HCT116 (cell line): ENCODE data around the gene OBSCN.

ENCODE experiments used
- POLR2AphosphoS5 ChIP-seq: IDR thresholded peaks from 2 replicates; pipeline ENCODE4 v1.6.1; 2011; ENCODE audit warnings: mild to moderate bottlenecking, low read depth, low read length, moderate library complexity
- TF ChIP-seq, protein P1 (sequence below): IDR thresholded peaks from 2 replicates; pipeline ENCODE4 v1.6.1; 2012; ENCODE audit warnings: low read depth
- TF ChIP-seq, protein P2 (sequence below), 3 experiments: fragments of 200-600 bp in 1 of 3; sonication (generic) in 1 of 3; IDR thresholded peaks in 2 of 3; conservative IDR thresholded peaks in 1 of 3; 2 replicates each; pipeline ENCODE4 v1.5.1; 2012 to 2017; ENCODE audit warnings: low read depth in 2 of 3, low read length in 2 of 3, antibody characterized with exemption in 1 of 3, borderline replicate concordance in 1 of 3, control low read depth in 1 of 3, mild to moderate bottlenecking in 1 of 3, mixed read lengths in 1 of 3, mixed run types in 1 of 3, moderate library complexity in 1 of 3; ENCODE audit not compliant: insufficient read depth in 1 of 3

DNA sequence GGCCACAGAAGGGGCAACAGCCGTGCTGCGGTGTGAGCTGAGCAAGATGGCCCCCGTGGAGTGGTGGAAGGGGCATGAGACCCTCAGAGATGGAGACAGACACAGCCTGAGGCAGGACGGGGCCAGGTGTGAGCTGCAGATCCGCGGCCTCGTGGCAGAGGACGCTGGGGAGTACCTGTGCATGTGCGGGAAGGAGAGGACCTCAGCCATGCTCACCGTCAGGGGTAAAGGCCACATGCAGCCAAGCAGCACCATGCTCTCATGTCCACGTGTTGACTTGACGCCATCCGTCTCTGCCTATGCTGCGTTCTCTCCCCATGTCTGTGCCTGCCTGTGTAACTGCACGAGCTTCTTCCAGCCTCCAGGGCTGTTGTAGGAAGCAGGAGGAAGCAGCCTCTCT lies 85.5 kb downstream of the OBSCN start:
- TF ChIP-seq POLR2AphosphoS5: no peak
- TF ChIP-seq, protein P1, sequence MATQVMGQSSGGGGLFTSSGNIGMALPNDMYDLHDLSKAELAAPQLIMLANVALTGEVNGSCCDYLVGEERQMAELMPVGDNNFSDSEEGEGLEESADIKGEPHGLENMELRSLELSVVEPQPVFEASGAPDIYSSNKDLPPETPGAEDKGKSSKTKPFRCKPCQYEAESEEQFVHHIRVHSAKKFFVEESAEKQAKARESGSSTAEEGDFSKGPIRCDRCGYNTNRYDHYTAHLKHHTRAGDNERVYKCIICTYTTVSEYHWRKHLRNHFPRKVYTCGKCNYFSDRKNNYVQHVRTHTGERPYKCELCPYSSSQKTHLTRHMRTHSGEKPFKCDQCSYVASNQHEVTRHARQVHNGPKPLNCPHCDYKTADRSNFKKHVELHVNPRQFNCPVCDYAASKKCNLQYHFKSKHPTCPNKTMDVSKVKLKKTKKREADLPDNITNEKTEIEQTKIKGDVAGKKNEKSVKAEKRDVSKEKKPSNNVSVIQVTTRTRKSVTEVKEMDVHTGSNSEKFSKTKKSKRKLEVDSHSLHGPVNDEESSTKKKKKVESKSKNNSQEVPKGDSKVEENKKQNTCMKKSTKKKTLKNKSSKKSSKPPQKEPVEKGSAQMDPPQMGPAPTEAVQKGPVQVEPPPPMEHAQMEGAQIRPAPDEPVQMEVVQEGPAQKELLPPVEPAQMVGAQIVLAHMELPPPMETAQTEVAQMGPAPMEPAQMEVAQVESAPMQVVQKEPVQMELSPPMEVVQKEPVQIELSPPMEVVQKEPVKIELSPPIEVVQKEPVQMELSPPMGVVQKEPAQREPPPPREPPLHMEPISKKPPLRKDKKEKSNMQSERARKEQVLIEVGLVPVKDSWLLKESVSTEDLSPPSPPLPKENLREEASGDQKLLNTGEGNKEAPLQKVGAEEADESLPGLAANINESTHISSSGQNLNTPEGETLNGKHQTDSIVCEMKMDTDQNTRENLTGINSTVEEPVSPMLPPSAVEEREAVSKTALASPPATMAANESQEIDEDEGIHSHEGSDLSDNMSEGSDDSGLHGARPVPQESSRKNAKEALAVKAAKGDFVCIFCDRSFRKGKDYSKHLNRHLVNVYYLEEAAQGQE: no peak
- TF ChIP-seq, protein P2, sequence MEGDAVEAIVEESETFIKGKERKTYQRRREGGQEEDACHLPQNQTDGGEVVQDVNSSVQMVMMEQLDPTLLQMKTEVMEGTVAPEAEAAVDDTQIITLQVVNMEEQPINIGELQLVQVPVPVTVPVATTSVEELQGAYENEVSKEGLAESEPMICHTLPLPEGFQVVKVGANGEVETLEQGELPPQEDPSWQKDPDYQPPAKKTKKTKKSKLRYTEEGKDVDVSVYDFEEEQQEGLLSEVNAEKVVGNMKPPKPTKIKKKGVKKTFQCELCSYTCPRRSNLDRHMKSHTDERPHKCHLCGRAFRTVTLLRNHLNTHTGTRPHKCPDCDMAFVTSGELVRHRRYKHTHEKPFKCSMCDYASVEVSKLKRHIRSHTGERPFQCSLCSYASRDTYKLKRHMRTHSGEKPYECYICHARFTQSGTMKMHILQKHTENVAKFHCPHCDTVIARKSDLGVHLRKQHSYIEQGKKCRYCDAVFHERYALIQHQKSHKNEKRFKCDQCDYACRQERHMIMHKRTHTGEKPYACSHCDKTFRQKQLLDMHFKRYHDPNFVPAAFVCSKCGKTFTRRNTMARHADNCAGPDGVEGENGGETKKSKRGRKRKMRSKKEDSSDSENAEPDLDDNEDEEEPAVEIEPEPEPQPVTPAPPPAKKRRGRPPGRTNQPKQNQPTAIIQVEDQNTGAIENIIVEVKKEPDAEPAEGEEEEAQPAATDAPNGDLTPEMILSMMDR (IDR thresholded peaks at IDR 0.05 in 2 of 3, conservative IDR thresholded peaks at IDR 0.05 in 1 of 3; ENCODE audit: borderline replicate concordance in 1 of 3, insufficient read depth in 1 of 3, low read depth in 2 of 3, low read length in 2 of 3): no peak
